Small intestine (tissue), 7 donors: ENCODE measurements around the gene MT1F. TPM values are rescaled to one million over a fixed set of nuclear protein-coding genes. Genes with fewer than 3 reads are reported as not detected.

Source experiments
- DNase-seq, 2 donors: peaks; one replicate each; pipeline versions ENCODE4 v3.0.0 to v3.0.0-alpha.2; 2013
- FAIRE-seq: peaks from 2 replicates; lab custom pipeline; 2012; peaks lifted over from hg19 to GRCh38; lab: Jason Lieb, UNC
- H3K27ac ChIP-seq, 3 donors: one replicate each; pipeline ENCODE4 v1.5.1; 2013; ENCODE audit warnings: low read length in 2 of 3, mild to moderate bottlenecking in 2 of 3, control low read depth in 1 of 3, inconsistent platforms in 1 of 3, low read depth in 1 of 3, moderate library complexity in 1 of 3
- H3K27me3 ChIP-seq, 3 donors: one replicate each; pipeline ENCODE4 v1.6.1; 2013; ENCODE audit warnings: low read length in 3 of 3, inconsistent platforms in 1 of 3; ENCODE audit not compliant: control insufficient read depth in 3 of 3, insufficient read depth in 3 of 3
- H3K36me3 ChIP-seq, 3 donors: one replicate each; pipeline ENCODE4 v1.6.1; 2013; ENCODE audit warnings: low read length in 3 of 3, inconsistent platforms in 1 of 3, low read depth in 1 of 3, mild to moderate bottlenecking in 1 of 3, moderate library complexity in 1 of 3; ENCODE audit not compliant: control insufficient read depth in 3 of 3, insufficient read depth in 2 of 3
- H3K4me1 ChIP-seq, 3 donors: one replicate each; pipeline ENCODE4 v1.6.1; 2013; ENCODE audit warnings: low read length in 2 of 3, inconsistent platforms in 1 of 3, low read depth in 1 of 3, mild to moderate bottlenecking in 1 of 3, moderate library complexity in 1 of 3; ENCODE audit not compliant: control insufficient read depth in 3 of 3, insufficient read depth in 2 of 3
- H3K4me3 ChIP-seq, 3 donors: one replicate each; pipeline ENCODE4 v1.5.1; 2013; ENCODE audit warnings: low read length in 3 of 3, control low read depth in 1 of 3, inconsistent platforms in 1 of 3, low read depth in 1 of 3, mild to moderate bottlenecking in 1 of 3, moderate library complexity in 1 of 3
- H3K9me3 ChIP-seq, 2 donors: one replicate each; pipeline ENCODE4 v1.6.1; 2013; ENCODE audit warnings: low read depth in 1 of 2, low read length in 1 of 2; ENCODE audit not compliant: control insufficient read depth in 2 of 2, insufficient read depth in 1 of 2
- whole genome bisulfite sequencing, 3 donors: extraction: QIAGEN DNeasy Blood & Tissue Kit; methylation state at CpG; one replicate each; pipeline ENCODE4 v1.1.7; 2013; 5-methylcytosine and 5-hydroxymethylcytosine counted together
- polyA plus RNA-seq, 4 donors: library from polyadenylated mRNA; stranded (reverse) in 3 of 4; unstranded in 1 of 4; fragments of 200-250 nt in 3 of 4; fragments of 120-200 nt in 1 of 4; gene quantifications; one replicate each; pipeline versions ENCODE4 v1.2.1 to v1.2.3, GENCODE V29; 2013
- donor health status: healthy with polysubstance abuse.
- donor health status: control.
- donor health status: control.
- donor health status: Bipolar disorder and iron deficiency.
- donor health status: healthy.

Gene MT1F
- polyA plus RNA-seq, 4 donors = 13.4 to 189 (median 29.1) TPM

GRCh38 chr16:56635441-56635967, 22.3 kb upstream of the MT1F start:
- WGBS, 3 donors = 12 to 20% (median 13%) methylated on average over 32 to 40 of the region's 40 CpGs

GRCh38 chr16:56636616-56637413, 20.9 kb upstream of the MT1F start:
- 44 to 47% (median 47%) methylated on average over 9 of the region's 9 CpGs for WGBS, 3 donors
- H3K36me3 ChIP-seq = no peaks in the 10 kb centered on the region
- peaks cover 0 to 12% (median 2%) of the 10 kb centered on the region in 3 donors for H3K4me1 ChIP-seq
- no peak overlapping the region for H3K27ac ChIP-seq
- no peak overlapping the region for H3K4me3 ChIP-seq
- no peaks in the 10 kb centered on the region for H3K9me3 ChIP-seq
- no peak for FAIRE-seq
- peaks cover 0 to 97% (median 26%) of the 10 kb centered on the region in 3 donors for H3K27me3 ChIP-seq
- peak in 1 of 2 donors; percentile 32 for DNase-seq

More at GRCh38 chr16:56635441-56635967, 22.3 kb upstream of the MT1F start:
- no peaks in the 10 kb centered on the region for H3K36me3 ChIP-seq
- DNase-seq = no peak
- peaks cover 0 to 12% (median 2%) of the 10 kb centered on the region in 3 donors for H3K4me1 ChIP-seq
- H3K9me3 ChIP-seq = no peaks in the 10 kb centered on the region
- no peak for FAIRE-seq
- peaks cover 0 to 96% (median 26%) of the 10 kb centered on the region in 3 donors for H3K27me3 ChIP-seq
- no peak overlapping the region for H3K27ac ChIP-seq
- peak overlapping the region in 1 of 3 donors; percentile 27 for H3K4me3 ChIP-seq

- DNase-seq (peak; percentile 72 to 75), FAIRE-seq (no peak)
- WGBS, 3 donors = 5 to 9% (median 7%) methylated on average over 66 to 68 of the region's 68 CpGs
- Histone ChIP-seq H3K4me1 (peaks cover 0 to 15% (median 2%) of the 10 kb centered on the region in 3 donors), H3K4me3 (peak within 1 kb of the TSS in 2 of 3 donors; percentile 39 to 41), H3K36me3 (no peaks in the 10 kb centered on the region), H3K27ac (peak within 1 kb of the TSS in 1 of 3 donors; percentile 43), H3K9me3 (no peaks in the 10 kb centered on the region), H3K27me3 (peaks cover 0 to 91% (median 22%) of the 10 kb centered on the region in 3 donors)
These were observed 19.7 kb upstream of the MT1F start, which contains the start of gene MT1A for GRCh38 chr16:56637814-56638750. TSS of gene MT1A (plus strand) at chr16:56638666. CDS start at chr16:56638739, 73 bp downstream.

GRCh38 chr16:56639045-56639444, 18.7 kb upstream of the MT1F start:
- H3K4me1 ChIP-seq = peaks cover 2 to 24% (median 4%) of the 10 kb centered on the region in 3 donors
- FAIRE-seq (no peak), DNase-seq (peak in 1 of 2 donors; percentile 79)
- no peak overlapping the region for H3K27ac ChIP-seq
- 16 to 41% (median 23%) methylated on average over 1 of the region's 1 CpG for WGBS, 3 donors
- no peaks in the 10 kb centered on the region for H3K9me3 ChIP-seq
- H3K27me3 ChIP-seq = peaks cover 0 to 90% (median 22%) of the 10 kb centered on the region in 3 donors
- H3K4me3 ChIP-seq = no peak overlapping the region
- no peaks in the 10 kb centered on the region for H3K36me3 ChIP-seq

GRCh38 chr16:56640076-56640475, 17.7 kb upstream of the MT1F start:
- H3K4me1 ChIP-seq = peaks cover 2 to 23% (median 4%) of the 10 kb centered on the region in 3 donors
- H3K36me3 ChIP-seq = no peaks in the 10 kb centered on the region
- H3K9me3 ChIP-seq = no peaks in the 10 kb centered on the region
- peaks cover 0 to 88% (median 16%) of the 10 kb centered on the region in 3 donors for H3K27me3 ChIP-seq
- FAIRE-seq = no peak
- no peak overlapping the region for H3K27ac ChIP-seq
- WGBS, 3 donors = 63 to 84% (median 83%) methylated on average over 1 of the region's 1 CpG
- no peak overlapping the region for H3K4me3 ChIP-seq
- DNase-seq = no peak

GRCh38 chr16:56641166-56641565, 16.6 kb upstream of the MT1F start:
- Histone ChIP-seq H3K4me1 (peaks cover 2 to 21% (median 4%) of the 10 kb centered on the region in 3 donors), H3K27me3 (peaks cover 0 to 80% (median 10%) of the 10 kb centered on the region in 3 donors), H3K9me3 (no peaks in the 10 kb centered on the region), H3K4me3 (no peak overlapping the region), H3K27ac (no peak overlapping the region), H3K36me3 (no peaks in the 10 kb centered on the region)
- 96 to 98% (median 96%) methylated on average over 2 of the region's 2 CpGs for WGBS, 3 donors
- FAIRE-seq (no peak), DNase-seq (no peak)

GRCh38 chr16:56643080-56643778, 14.5 kb upstream of the MT1F start:
- peak overlapping the region in 2 of 3 donors; percentile 21 to 32 for H3K4me3 ChIP-seq
- H3K27ac ChIP-seq = peak overlapping the region in 1 of 3 donors; percentile 4
- WGBS, 3 donors = 2 to 5% (median 5%) methylated on average over 40 to 42 of the region's 42 CpGs

More at GRCh38 chr16:56643080-56643778, 14.5 kb upstream of the MT1F start:
- Histone ChIP-seq H3K4me1 (peaks cover 2 to 30% (median 4%) of the 10 kb centered on the region in 3 donors), H3K36me3 (no peaks in the 10 kb centered on the region), H3K9me3 (no peaks in the 10 kb centered on the region), H3K27me3 (peaks cover 0 to 62% (median 5%) of the 10 kb centered on the region in 3 donors)
- no peak for FAIRE-seq
- peak; percentile 86 to 91 for DNase-seq
